Renal pelvis (tissue), 4 donors: Measurements from ENCODE around the gene PGP. TPM values are rescaled to one million over a fixed set of nuclear protein-coding genes. Genes with fewer than 3 reads are reported as not detected.

Experiments
- DNase-seq: peaks from one replicate; pipeline ENCODE4 v3.0.0-alpha.2; 2013
- polyA plus RNA-seq, 3 donors: library from polyadenylated mRNA; unstranded; fragments of 120-200 nt; gene quantifications; one replicate each; pipeline ENCODE4 v1.2.1, GENCODE V29; 2013; ENCODE audit not compliant: insufficient read length in 3 of 3

Gene PGP
- polyA plus RNA-seq, 3 donors = 15.1 to 18.8 (median 17.8) TPM

DNA sequence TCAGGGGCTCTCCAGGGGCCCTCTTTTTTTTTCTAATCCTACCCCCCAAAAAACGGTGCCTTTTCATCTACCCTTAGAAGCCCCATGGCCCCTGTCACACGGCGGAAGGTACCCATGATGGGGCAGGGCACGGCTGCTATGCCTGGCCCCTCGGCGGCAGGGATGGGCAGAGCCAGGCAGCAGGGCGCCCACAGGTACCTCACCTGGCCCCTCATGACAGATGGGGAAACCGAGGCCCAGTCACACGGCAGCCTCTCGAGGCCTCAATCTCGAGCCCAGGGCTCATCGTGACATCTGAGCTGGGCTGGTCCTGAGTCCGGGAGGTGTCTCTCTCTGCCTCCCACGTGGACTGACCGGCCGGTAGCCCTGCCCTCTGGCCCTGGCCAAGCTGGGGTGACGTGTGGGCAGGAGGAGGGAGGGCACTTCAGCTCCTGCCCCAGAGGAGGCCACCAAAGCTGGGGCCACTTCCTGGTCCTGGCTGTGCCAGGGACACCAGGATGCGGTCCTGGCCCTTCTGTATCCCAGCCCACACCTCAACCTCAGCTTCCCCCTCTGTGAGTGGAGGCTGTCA is 47.5 kb downstream of the PGP start:
- DNase-seq = no peak

GRCh38 chr16:2166263-2167067 is 48.2 kb downstream of the PGP start:
- no peak for DNase-seq

- DNase-seq = no peak
Measured at GRCh38 chr16:2165861-2166260, 48.8 kb downstream of the PGP start.

DNA sequence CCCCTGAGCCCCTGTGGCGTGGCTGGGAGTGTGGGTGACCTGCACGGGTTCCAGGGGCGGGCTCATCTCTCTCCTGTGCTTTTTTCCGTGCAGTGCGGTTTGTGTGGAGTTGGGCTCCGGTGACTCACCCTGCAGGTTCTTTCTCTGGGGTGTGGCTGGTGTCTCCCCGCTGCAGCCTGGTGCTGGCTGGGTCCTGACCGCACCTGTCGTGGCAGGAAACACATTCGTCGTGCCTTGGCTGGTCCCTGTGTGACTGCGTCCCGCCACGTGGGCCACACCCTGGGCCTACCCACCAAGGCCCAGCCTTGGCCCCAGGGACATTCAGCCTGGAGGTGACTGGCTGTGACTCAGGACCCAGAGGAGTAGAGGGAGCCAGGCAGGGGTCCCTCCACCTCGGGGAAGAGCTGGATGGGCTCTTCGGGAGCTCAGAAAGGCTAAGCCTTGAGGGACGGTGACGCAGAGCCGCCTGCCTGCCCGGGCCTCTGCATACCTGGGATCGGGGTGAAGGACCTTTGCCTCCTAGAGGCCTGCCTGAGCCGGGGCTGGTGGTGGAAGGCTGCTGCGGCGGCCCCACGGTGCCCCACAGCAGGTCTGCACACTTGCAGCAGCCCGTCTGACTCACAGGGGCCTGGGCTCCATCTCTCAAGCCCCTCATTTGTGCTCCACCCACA is 51.3 kb downstream of the PGP start:
- DNase-seq = no peak

DNA sequence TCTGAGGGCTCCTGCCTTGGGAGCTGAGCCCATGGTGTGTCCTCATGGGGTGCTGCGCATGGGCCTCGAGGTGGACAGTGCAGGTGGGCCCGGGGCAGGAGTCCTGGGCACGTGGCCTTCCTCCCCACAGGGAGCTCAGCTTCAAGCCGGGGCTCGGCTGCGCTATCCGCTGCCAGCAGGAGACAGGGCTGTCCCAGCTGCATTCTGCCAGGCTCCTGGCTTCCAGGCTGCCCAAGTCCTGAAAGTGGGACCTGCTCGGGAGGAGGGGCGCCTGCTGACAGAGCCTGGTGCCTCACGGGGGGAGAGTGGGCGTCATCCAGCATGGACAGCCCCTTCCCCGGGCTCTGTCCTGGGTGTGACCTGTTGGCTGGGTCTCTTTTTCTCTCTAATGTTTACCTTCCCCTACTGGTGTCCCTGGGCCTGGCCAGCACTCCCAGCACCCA is 51.9 kb downstream of the PGP start:
- no peak for DNase-seq

GRCh38 chr16:2161911-2162310 is 52.7 kb downstream of the PGP start:
- no peak for DNase-seq

Other genes with a start within 250 kb of the PGP start
- gene RNF151, start 248.0 kb downstream of the PGP start, polyA plus RNA-seq = not detected
- gene TBL3, start 242.8 kb downstream of the PGP start, polyA plus RNA-seq = 10 to 100 TPM; 36.5 to 49.0 (median 47.9) TPM
- 1 to 10 TPM in 1 of 3 donors, under 1 TPM in 2; 0.90 to 1.2 (median 1.00) TPM for gene NOXO1, start 233.4 kb downstream of the PGP start, polyA plus RNA-seq
- gene GFER, start 230.6 kb downstream of the PGP start, polyA plus RNA-seq = 10 to 100 TPM; 26.1 to 35.9 (median 31.6) TPM
- 1 to 10 TPM; 1.5 to 2.4 (median 2.1) TPM for gene SYNGR3, start 224.9 kb downstream of the PGP start, polyA plus RNA-seq
- 10 to 100 TPM; 21.4 to 30.9 (median 25.0) TPM for gene ZNF598, start 205.0 kb downstream of the PGP start, polyA plus RNA-seq
- 10 to 100 TPM in 2 of 3 donors, 1 to 10 TPM in 1; 4.5 to 14.3 (median 12.0) TPM for gene NPW, start 195.1 kb downstream of the PGP start, polyA plus RNA-seq
- gene NHERF2, start 187.9 kb downstream of the PGP start, polyA plus RNA-seq = 100 to 1,000 TPM; 116 to 169 (median 155) TPM
- 10 to 100 TPM; 19.7 to 26.7 (median 26.2) TPM for gene NTHL1, start 167.0 kb downstream of the PGP start, polyA plus RNA-seq
- 100 to 1,000 TPM; 141 to 174 (median 162) TPM for gene TSC2, start 166.9 kb downstream of the PGP start, polyA plus RNA-seq
- gene PKD1, start 78.9 kb downstream of the PGP start, polyA plus RNA-seq = 100 to 1,000 TPM in 2 of 3 donors, 10 to 100 TPM in 1; 96.5 to 119 (median 115) TPM
- gene RAB26, start 66.2 kb downstream of the PGP start, polyA plus RNA-seq = 1 to 10 TPM; 3.0 to 6.0 (median 3.1) TPM
- 10 to 100 TPM; 56.1 to 61.1 (median 60.6) TPM for gene TRAF7, start 59.1 kb downstream of the PGP start, polyA plus RNA-seq
- 1 to 10 TPM; 1.8 to 2.6 (median 1.9) TPM for gene CASKIN1, start 18.2 kb downstream of the PGP start, polyA plus RNA-seq
- 10 to 100 TPM; 48.8 to 57.6 (median 55.2) TPM for gene MLST8, start 9.4 kb downstream of the PGP start, polyA plus RNA-seq
- 10 to 100 TPM in 1 of 3 donors, 1 to 10 TPM in 2; 6.6 to 11.8 (median 9.4) TPM for gene BRICD5, start 4.0 kb downstream of the PGP start, polyA plus RNA-seq
- 10 to 100 TPM; 19.8 to 26.3 (median 23.3) TPM for gene E4F1, start 8.8 kb upstream of the PGP start, polyA plus RNA-seq
- gene DNASE1L2, start 21.6 kb upstream of the PGP start, polyA plus RNA-seq = 1 to 10 TPM in 2 of 3 donors, under 1 TPM in 1; 0.84 to 1.7 (median 1.6) TPM
- gene ECI1, start 36.7 kb upstream of the PGP start, polyA plus RNA-seq = 10 to 100 TPM; 76.6 to 90.9 (median 81.6) TPM
- 100 to 1,000 TPM; 207 to 240 (median 216) TPM for gene RNPS1, start 53.3 kb upstream of the PGP start, polyA plus RNA-seq
- gene ABCA3, start 125.9 kb upstream of the PGP start, polyA plus RNA-seq = 1 to 10 TPM; 6.6 to 7.8 (median 7.5) TPM
- gene CCNF, start 214.6 kb upstream of the PGP start, polyA plus RNA-seq = 10 to 100 TPM; 12.6 to 15.4 (median 13.2) TPM
- gene TEDC2, start 245.3 kb upstream of the PGP start, polyA plus RNA-seq = 10 to 100 TPM; 11.3 to 14.2 (median 13.7) TPM